Neural crest cell (in vitro differentiated cells): ENCODE data around the gene SCYL1. TPM values are rescaled to one million over a fixed set of nuclear protein-coding genes. Genes with fewer than 3 reads are reported as not detected.

Experiments used
- DNase-seq: peaks from one replicate; pipeline ENCODE4 v3.0.0; 2021; ENCODE audit warnings: low read depth, mixed read lengths, low spot score
- H3K27ac Mint-ChIP-seq: one replicate; pipeline ENCODE4 v1.8.0; 2021; ENCODE audit warnings: mild to moderate bottlenecking, mixed read lengths; ENCODE audit not compliant: unreplicated experiment
- H3K27me3 Mint-ChIP-seq: 2 replicates; pipeline ENCODE4 v1.8.0; 2021; ENCODE audit warnings: low read depth, mild to moderate bottlenecking, mixed read lengths
- H3K36me3 Mint-ChIP-seq: 2 replicates; pipeline ENCODE4 v1.8.0; 2021; ENCODE audit warnings: low read depth, mild to moderate bottlenecking, mixed read lengths
- H3K4me1 Mint-ChIP-seq: 2 replicates; pipeline ENCODE4 v1.8.0; 2021; ENCODE audit warnings: mixed read lengths
- H3K4me3 Mint-ChIP-seq: one replicate; pipeline ENCODE4 v1.8.0; 2021; ENCODE audit warnings: mild to moderate bottlenecking, mixed read lengths
- H3K9me3 Mint-ChIP-seq: 2 replicates; pipeline ENCODE4 v1.8.0; 2021; ENCODE audit warnings: mixed read lengths
- total RNA-seq: library from RNA; stranded (reverse); gene quantifications from 2 replicates; pipeline ENCODE4 v1.2.1, GENCODE V29; 2021
- TF ChIP-seq, protein P1 (sequence below): fragments of 200-600 bp; sonication (generic); conservative IDR thresholded peaks from 2 replicates; pipeline ENCODE4 v1.5.0; 2021; ENCODE audit warnings: antibody characterized with exemption, mild to moderate bottlenecking

The SCYL1 gene
- total RNA-seq, 1 donor from 2014 or later: 68.8 TPM

DNA sequence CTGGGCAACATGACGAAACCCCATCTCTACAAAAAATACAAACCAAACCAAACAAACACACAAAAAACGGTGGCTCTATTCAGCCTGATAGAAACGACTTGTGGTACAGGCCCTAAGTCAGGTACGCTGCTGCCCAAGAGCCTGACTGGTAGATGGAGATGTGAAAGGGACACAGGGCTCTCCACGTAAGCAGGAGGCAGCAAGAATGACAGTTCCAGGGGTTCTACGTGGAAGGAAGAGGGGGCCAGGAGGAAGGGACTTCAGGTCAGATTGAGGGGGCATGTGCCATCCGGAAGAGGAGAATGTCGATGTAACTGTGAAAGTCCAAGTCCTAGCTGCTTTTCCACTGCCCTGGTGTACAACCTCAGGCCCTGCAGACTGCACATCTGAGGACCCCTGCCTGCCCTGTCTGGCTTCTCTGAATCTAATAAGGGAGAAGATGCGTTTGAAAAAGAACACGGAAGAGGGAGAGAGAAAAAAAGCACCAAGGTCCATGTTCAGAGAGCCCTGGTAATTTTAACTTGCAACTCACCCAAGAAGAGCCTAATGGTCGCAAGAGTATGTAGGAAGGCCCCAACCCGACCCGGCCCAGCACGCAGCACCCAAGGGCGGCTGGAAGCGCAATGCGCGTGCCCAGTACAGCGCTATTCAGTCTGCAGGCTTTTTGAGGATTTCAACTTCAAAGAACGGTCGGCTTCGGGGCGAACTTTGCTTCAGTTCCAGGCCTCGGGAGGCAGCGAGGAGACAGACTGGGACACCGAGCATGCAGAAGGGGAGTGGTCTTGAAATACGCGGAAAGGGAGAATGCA is 44.5 kb downstream of the SCYL1 start:
- TF ChIP-seq, protein P1, sequence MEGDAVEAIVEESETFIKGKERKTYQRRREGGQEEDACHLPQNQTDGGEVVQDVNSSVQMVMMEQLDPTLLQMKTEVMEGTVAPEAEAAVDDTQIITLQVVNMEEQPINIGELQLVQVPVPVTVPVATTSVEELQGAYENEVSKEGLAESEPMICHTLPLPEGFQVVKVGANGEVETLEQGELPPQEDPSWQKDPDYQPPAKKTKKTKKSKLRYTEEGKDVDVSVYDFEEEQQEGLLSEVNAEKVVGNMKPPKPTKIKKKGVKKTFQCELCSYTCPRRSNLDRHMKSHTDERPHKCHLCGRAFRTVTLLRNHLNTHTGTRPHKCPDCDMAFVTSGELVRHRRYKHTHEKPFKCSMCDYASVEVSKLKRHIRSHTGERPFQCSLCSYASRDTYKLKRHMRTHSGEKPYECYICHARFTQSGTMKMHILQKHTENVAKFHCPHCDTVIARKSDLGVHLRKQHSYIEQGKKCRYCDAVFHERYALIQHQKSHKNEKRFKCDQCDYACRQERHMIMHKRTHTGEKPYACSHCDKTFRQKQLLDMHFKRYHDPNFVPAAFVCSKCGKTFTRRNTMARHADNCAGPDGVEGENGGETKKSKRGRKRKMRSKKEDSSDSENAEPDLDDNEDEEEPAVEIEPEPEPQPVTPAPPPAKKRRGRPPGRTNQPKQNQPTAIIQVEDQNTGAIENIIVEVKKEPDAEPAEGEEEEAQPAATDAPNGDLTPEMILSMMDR: no peak
- Mint-ChIP-seq H3K4me1 (peaks cover 53% of the 10 kb centered on the region), H3K27me3 (peaks cover 6% of the 10 kb centered on the region), H3K9me3 (no peaks in the 10 kb centered on the region), H3K36me3 (peaks cover 2% of the 10 kb centered on the region), H3K27ac (peak overlapping the region; percentile 98), H3K4me3 (peak overlapping the region; percentile 100)
- no peak for DNase-seq

DNA sequence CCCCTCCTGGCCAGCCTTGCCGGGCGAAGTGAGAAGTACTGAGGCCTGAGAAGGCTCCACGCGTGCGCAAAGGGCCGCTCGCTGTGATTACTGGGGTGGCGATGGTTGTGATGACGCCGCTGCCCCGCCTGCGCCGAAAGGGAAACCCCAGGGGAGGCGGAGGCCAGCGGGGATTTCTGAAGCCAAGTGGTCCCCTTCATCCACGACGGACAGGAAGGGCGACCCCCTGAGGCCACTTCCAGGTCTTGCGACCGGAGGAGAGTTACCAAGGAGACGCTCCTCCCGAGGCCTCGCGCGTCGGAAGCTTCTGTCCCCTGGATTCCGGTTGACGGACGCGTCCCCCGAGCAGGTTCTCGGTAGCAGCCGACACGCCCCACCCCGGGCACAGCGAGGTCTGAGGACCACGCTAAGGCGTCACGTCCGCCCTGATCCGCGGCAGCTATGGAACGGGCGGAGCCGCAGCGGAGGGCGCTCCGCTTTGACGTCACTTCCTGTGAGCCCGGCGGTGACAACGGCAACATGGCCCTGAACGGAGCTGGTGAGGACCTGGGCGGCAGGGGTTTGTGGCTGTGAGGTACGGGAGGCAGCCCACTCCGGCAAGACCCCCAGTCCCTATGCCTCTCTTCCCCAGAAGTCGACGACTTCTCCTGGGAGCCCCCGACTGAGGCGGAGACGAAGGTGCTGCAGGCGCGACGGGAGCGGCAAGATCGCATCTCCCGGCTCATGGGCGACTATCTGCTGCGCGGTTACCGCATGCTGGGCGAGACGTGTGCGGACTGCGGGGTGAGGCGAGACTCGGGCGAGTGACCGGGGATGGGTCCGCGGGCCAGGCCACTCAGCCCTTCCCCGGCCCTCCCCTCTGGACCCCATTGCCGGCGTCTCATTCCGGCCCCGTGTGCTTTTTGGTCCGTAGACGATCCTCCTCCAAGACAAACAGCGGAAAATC is 45.4 kb downstream of the SCYL1 start, which contains the start of gene ZNRD2:
Gene ZNRD2 (plus strand): TSS at position 505 of the 946 bp plus-strand sequence. CDS start 15 bp downstream, at position 520.
- Mint-ChIP-seq H3K4me1 (peaks cover 60% of the 10 kb centered on the region), H3K27ac (peak within 1 kb of the TSS; percentile 98), H3K9me3 (no peaks in the 10 kb centered on the region), H3K36me3 (peaks cover 7% of the 10 kb centered on the region), H3K4me3 (peak within 1 kb of the TSS; percentile 100), H3K27me3 (peaks cover 13% of the 10 kb centered on the region)
- TF ChIP-seq, protein P1: peak; percentile 67
- DNase-seq: peak; percentile 94

DNA sequence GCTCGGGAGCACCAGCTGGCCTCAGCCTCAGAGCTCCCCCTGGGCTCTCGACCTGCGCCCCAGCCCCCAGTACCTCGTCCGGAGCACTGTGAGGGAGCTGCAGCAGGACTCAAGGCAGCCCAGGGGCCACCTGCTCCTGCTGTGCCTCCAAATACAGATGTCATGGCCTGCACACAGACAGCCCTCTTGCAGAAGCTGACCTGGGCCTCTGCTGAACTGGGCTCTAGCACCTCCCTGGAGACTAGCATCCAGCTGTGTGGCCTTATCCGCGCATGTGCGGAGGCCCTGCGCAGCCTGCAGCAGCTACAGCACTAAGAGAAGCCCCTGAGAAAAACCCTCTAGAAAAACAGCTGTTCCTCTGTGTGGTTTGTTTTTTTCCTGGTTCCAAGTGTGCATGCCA is 46.5 kb downstream of the SCYL1 start:
- Mint-ChIP-seq H3K4me3 (peak overlapping the region; percentile 93), H3K36me3 (peaks cover 7% of the 10 kb centered on the region), H3K4me1 (peaks cover 66% of the 10 kb centered on the region), H3K9me3 (no peaks in the 10 kb centered on the region), H3K27me3 (peaks cover 17% of the 10 kb centered on the region), H3K27ac (no peak overlapping the region)
- no peak for DNase-seq
- TF ChIP-seq, protein P1: no peak

DNA sequence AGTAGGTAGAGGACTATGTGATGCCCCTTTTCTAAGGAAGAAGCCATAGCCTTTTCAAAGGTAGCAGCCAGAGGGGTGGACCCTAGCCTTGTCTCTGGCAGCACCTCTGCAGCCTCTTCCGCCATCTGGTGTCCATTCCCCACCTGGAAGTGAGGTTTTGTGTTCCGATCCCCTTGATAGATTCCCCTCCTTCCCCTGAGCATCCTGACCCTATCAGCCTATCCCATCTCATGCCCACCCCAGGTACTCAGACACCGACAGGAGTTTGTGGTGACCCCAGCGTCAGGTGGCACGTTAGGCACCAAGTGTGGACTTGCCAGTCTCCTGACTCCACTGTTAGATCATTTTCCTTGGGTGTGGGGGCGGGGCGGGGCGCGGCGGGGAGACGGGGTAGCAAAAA is 47.1 kb downstream of the SCYL1 start:
- TF ChIP-seq, protein P1: peak; percentile 49
- no peaks in the 10 kb centered on the region for H3K9me3 Mint-ChIP-seq
- peaks cover 71% of the 10 kb centered on the region for H3K4me1 Mint-ChIP-seq
- H3K36me3 Mint-ChIP-seq: peaks cover 7% of the 10 kb centered on the region
- peaks cover 21% of the 10 kb centered on the region for H3K27me3 Mint-ChIP-seq
- H3K27ac Mint-ChIP-seq: peak overlapping the region; percentile 85
- DNase-seq: no peak
- peak overlapping the region; percentile 93 for H3K4me3 Mint-ChIP-seq

DNA sequence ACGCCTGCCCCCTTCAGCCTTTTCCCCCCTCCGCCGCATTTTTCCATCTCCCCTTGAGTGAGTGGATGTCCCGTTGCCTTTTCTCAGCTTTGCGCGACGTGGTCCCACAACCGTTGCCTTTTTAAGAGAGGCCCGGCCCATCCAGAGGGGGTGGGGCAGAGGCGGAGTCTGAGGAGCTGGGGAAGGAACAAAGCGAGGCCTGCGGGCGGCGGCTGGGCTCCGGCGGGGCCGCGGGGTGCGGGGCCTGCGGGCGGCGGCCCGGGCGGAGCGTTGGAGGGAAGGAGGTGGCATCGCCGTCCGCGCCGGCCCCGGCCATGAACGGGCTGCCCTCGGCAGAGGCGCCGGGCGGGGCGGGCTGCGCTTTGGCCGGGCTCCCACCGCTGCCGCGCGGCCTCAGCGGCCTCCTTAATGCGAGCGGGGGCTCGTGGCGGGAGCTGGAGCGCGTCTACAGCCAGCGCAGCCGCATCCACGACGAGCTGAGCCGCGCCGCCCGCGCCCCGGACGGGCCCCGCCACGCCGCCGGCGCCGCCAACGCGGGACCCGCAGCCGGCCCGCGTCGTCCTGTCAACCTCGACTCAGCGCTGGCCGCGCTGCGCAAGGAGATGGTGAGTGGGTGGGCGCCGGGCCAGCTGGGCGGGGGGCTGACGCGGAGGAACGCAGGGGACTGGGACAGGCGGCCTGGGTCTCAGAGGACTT is 47.6 kb downstream of the SCYL1 start, which contains the start of gene FAM89B:
Gene FAM89B (plus strand): TSS at position 183 of the 696 bp plus-strand sequence. CDS start 132 bp downstream, at position 315.
- DNase-seq: peak; percentile 79
- H3K9me3 Mint-ChIP-seq: no peaks in the 10 kb centered on the region
- peaks cover 71% of the 10 kb centered on the region for H3K4me1 Mint-ChIP-seq
- TF ChIP-seq, protein P1: no peak
- H3K27me3 Mint-ChIP-seq: peaks cover 21% of the 10 kb centered on the region
- peak within 1 kb of the TSS; percentile 96 for H3K4me3 Mint-ChIP-seq
- H3K27ac Mint-ChIP-seq: peak within 1 kb of the TSS; percentile 85
- H3K36me3 Mint-ChIP-seq: peaks cover 7% of the 10 kb centered on the region
